ENCODE results near the gene CPN1.
A peak's percentile ranks its signal among the peaks of the same experiment; 100 is the strongest.

Gene CPN1

GRCh38 chr10:100075426-100076220, 6.0 kb downstream of the CPN1 start:
- DNase-seq: no peak

GRCh38 chr10:100072514-100072913, 9.2 kb downstream of the CPN1 start:
- DNase-seq: no peak

GRCh38 chr10:100071529-100071928, 10.1 kb downstream of the CPN1 start:
- DNase-seq: no peak

GRCh38 chr10:100067466-100067865, 14.2 kb downstream of the CPN1 start:
- no peak for DNase-seq

GRCh38 chr10:100065084-100065660, 16.5 kb downstream of the CPN1 start:
- no peak for DNase-seq

GRCh38 chr10:100061401-100061800, 20.3 kb downstream of the CPN1 start:
- DNase-seq: no peak

- no peak for DNase-seq
Observed at GRCh38 chr10:100057948-100058347, 23.7 kb downstream of the CPN1 start.

- no peak for DNase-seq
Observed at GRCh38 chr10:100053686-100054460, 27.8 kb downstream of the CPN1 start.

GRCh38 chr10:100046021-100046486, 35.6 kb downstream of the CPN1 start:
- peak; percentile 59 for DNase-seq

GRCh38 chr10:100045592-100045991, 36.1 kb downstream of the CPN1 start:
- no peak for DNase-seq

- no peak for DNase-seq
Observed at GRCh38 chr10:100043796-100044195, 37.9 kb downstream of the CPN1 start.

- no peak for DNase-seq
Observed at GRCh38 chr10:100043344-100043743, 38.3 kb downstream of the CPN1 start.

GRCh38 chr10:100041306-100042002, 40.2 kb downstream of the CPN1 start:
- peak; percentile 44 for DNase-seq

- no peak for DNase-seq
Observed at GRCh38 chr10:100038561-100039071, 43.1 kb downstream of the CPN1 start.

GRCh38 chr10:100037758-100038315, 43.8 kb downstream of the CPN1 start:
- DNase-seq: no peak

GRCh38 chr10:100036850-100037249, 44.8 kb downstream of the CPN1 start:
- no peak for DNase-seq

GRCh38 chr10:100033766-100034418, 47.8 kb downstream of the CPN1 start:
- no peak for DNase-seq

GRCh38 chr10:100027416-100027815, 54.3 kb downstream of the CPN1 start:
- DNase-seq: no peak

GRCh38 chr10:100025576-100025975, 56.1 kb downstream of the CPN1 start:
- peak; percentile 72 for DNase-seq

- peak; percentile 50 for DNase-seq
Observed at GRCh38 chr10:100024748-100025147, 56.9 kb downstream of the CPN1 start.

GRCh38 chr10:100022403-100022802, 59.3 kb downstream of the CPN1 start:
- DNase-seq: no peak

GRCh38 chr10:100021322-100021721, 60.3 kb downstream of the CPN1 start:
- peak; percentile 81 for DNase-seq
